ENCODE data around the gene MPND.
"Not testable (repeated sequence)": the region's sequence is repeated elsewhere in the genome, so short reads cannot be mapped to it uniquely, and the experiment has no call there.

MPND gene

GRCh38 chr19:4320419-4320818, 22.9 kb upstream of the MPND start:
- no peak for DNase-seq (ENCODE audit: low read depth in 2 of 2)

- DNase-seq (ENCODE audit: low read depth in 2 of 2), result no peak
Measured at GRCh38 chr19:4322942-4323665, 20.3 kb upstream of the MPND start.

GRCh38 chr19:4323692-4324091, 19.7 kb upstream of the MPND start:
- no peak for DNase-seq (ENCODE audit: low read depth in 2 of 2)

- DNase-seq (ENCODE audit: low read depth in 2 of 2), result no peak
Measured at GRCh38 chr19:4324228-4324627, 19.1 kb upstream of the MPND start.

- DNase-seq (ENCODE audit: low read depth in 2 of 2), result no peak
Measured at GRCh38 chr19:4326215-4326836, 17.0 kb upstream of the MPND start.

- DNase-seq (ENCODE audit: low read depth in 2 of 2), result no peak
Measured at GRCh38 chr19:4326837-4327251, 16.5 kb upstream of the MPND start.

- DNase-seq (ENCODE audit: low read depth in 2 of 2), result no peak
Measured at GRCh38 chr19:4327252-4327876, 16.0 kb upstream of the MPND start.

- DNase-seq (ENCODE audit: low read depth in 2 of 2), result no peak
Measured at GRCh38 chr19:4327877-4328242, 15.5 kb upstream of the MPND start.

GRCh38 chr19:4328243-4328990, 14.9 kb upstream of the MPND start:
- peak; percentile 92 for DNase-seq (ENCODE audit: low read depth in 2 of 2)

- not testable (repeated sequence) for DNase-seq (ENCODE audit: low read depth in 2 of 2)
Measured at GRCh38 chr19:4328991-4329681, 14.2 kb upstream of the MPND start.

GRCh38 chr19:4329858-4330257, 13.5 kb upstream of the MPND start:
- DNase-seq (ENCODE audit: low read depth in 2 of 2), result no peak

- DNase-seq (ENCODE audit: low read depth in 2 of 2), result no peak
Measured at GRCh38 chr19:4334929-4335570, 8.3 kb upstream of the MPND start.

- DNase-seq (ENCODE audit: low read depth in 2 of 2), result no peak
Measured at GRCh38 chr19:4337906-4338440, 5.4 kb upstream of the MPND start.

- DNase-seq (ENCODE audit: low read depth in 2 of 2), result no peak
Measured at GRCh38 chr19:4338441-4339355, 4.7 kb upstream of the MPND start, which contains the start of gene STAP2. TSS of gene STAP2 (minus strand) at chr19:4338827. CDS start at chr19:4338753, 74 bp downstream.

- no peak for DNase-seq (ENCODE audit: low read depth in 2 of 2)
Measured at GRCh38 chr19:4342314-4342614, 1.1 kb upstream of the MPND start.

- DNase-seq (ENCODE audit: low read depth in 2 of 2), result peak; percentile 100
Measured at GRCh38 chr19:4342615-4343369, 570 bp upstream of the MPND start.

- no peak for DNase-seq (ENCODE audit: low read depth in 2 of 2)
Measured at GRCh38 chr19:4345342-4346019, 2.1 kb downstream of the MPND start.

GRCh38 chr19:4346020-4346383, 2.6 kb downstream of the MPND start:
- DNase-seq (ENCODE audit: low read depth in 2 of 2), result no peak

- no peak for DNase-seq (ENCODE audit: low read depth in 2 of 2)
Measured at GRCh38 chr19:4347521-4347920, 4.2 kb downstream of the MPND start.
